HepG2 (cell line): ENCODE data around the gene ADGRF4.

ENCODE experiments used
- NFATC3 ChIP-seq: sonication (generic); formaldehyde crosslinking; IDR thresholded peaks from 2 replicates; pipeline ENCODE4 v1.5.1; 2020; ENCODE audit warnings: mild to moderate bottlenecking, missing genetic modification reagents
- PAX8 ChIP-seq: sonication (generic); formaldehyde crosslinking; IDR thresholded peaks from 2 replicates; pipeline ENCODE4 v1.8.0; 2022; ENCODE audit warnings: mild to moderate bottlenecking, missing genetic modification reagents, borderline replicate concordance
- ZBTB7A ChIP-seq: sonication (generic); formaldehyde crosslinking; IDR thresholded peaks from 2 replicates; pipeline ENCODE4 v1.8.0; 2022; ENCODE audit warnings: mild to moderate bottlenecking, missing genetic modification reagents
- ZNF768 ChIP-seq: sonication (generic); formaldehyde crosslinking; IDR thresholded peaks from 2 replicates; pipeline ENCODE4 v1.4.0; 2020; ENCODE audit warnings: missing genetic modification reagents
- TF ChIP-seq, protein P1 (sequence below): sonication (generic); formaldehyde crosslinking; conservative IDR thresholded peaks from 2 replicates; pipeline ENCODE4 v1.4.0; 2020; ENCODE audit warnings: missing genetic modification reagents
- TF ChIP-seq, protein P2 (sequence below): IDR thresholded peaks from 2 replicates; pipeline ENCODE4 v1.6.1; 2012; ENCODE audit warnings: inconsistent platforms

DNA sequence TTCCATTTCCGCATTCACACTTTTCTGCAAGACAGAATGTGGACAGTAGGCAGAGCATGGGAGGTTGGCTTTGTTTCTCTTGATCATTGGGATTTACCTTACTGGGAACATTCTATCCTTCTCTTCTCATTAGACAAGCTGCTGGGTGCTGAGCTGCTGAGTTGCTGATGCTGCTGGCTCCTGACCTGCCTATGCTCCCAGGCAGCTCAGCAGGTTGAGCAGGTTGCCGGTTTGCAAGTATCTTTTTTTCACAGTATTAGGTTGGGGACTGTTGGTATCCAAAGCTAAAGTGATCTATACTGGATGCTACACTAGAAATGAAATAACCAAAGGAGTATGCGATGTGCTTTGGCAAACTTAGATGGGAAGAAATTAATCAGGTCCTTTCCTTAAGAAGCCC, 23.7 kb upstream of the ADGRF4 start:
- TF ChIP-seq ZNF768 (CRISPR knock-in tag) (no peak), ZBTB7A (CRISPR knock-in tag) (no peak), PAX8 (CRISPR knock-in tag) (no peak), NFATC3 (CRISPR knock-in tag) (no peak)
- TF ChIP-seq, protein P1, sequence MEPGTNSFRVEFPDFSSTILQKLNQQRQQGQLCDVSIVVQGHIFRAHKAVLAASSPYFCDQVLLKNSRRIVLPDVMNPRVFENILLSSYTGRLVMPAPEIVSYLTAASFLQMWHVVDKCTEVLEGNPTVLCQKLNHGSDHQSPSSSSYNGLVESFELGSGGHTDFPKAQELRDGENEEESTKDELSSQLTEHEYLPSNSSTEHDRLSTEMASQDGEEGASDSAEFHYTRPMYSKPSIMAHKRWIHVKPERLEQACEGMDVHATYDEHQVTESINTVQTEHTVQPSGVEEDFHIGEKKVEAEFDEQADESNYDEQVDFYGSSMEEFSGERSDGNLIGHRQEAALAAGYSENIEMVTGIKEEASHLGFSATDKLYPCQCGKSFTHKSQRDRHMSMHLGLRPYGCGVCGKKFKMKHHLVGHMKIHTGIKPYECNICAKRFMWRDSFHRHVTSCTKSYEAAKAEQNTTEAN (CRISPR knock-in tag), result no peak
- TF ChIP-seq, protein P2, sequence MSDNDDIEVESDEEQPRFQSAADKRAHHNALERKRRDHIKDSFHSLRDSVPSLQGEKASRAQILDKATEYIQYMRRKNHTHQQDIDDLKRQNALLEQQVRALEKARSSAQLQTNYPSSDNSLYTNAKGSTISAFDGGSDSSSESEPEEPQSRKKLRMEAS, result no peak
